ENCODE measurements around the gene FBL.
"Not testable (repeated sequence)": the region's sequence is repeated elsewhere in the genome, so short reads cannot be mapped to it uniquely, and the experiment has no call there.

FBL gene

GRCh38 chr19:39824143-39825092 lies 21.8 kb downstream of the FBL start:
- DNase-seq (ENCODE audit: low read depth) = no peak

- no peak for DNase-seq (ENCODE audit: low read depth)
These were observed 22.5 kb downstream of the FBL start for GRCh38 chr19:39823686-39824085.

- no peak for DNase-seq (ENCODE audit: low read depth)
These were observed 25.5 kb downstream of the FBL start for GRCh38 chr19:39820696-39821095.

GRCh38 chr19:39819786-39820185 lies 26.4 kb downstream of the FBL start:
- DNase-seq (ENCODE audit: low read depth) = no peak

- DNase-seq (ENCODE audit: low read depth) = no peak
These were observed 27.5 kb downstream of the FBL start for GRCh38 chr19:39818626-39819097.

- no peak for DNase-seq (ENCODE audit: low read depth)
These were observed 28.2 kb downstream of the FBL start for GRCh38 chr19:39817888-39818561.

GRCh38 chr19:39816287-39817048 lies 29.7 kb downstream of the FBL start:
- no peak for DNase-seq (ENCODE audit: low read depth)

GRCh38 chr19:39814595-39814994 lies 31.6 kb downstream of the FBL start:
- DNase-seq (ENCODE audit: low read depth) = peak; percentile 23

- DNase-seq (ENCODE audit: low read depth) = not testable (repeated sequence)
These were observed 32.1 kb downstream of the FBL start for GRCh38 chr19:39814111-39814510.

- no peak for DNase-seq (ENCODE audit: low read depth)
These were observed 32.8 kb downstream of the FBL start for GRCh38 chr19:39813264-39813993.

- no peak for DNase-seq (ENCODE audit: low read depth)
These were observed 35.1 kb downstream of the FBL start for GRCh38 chr19:39811064-39811463.

GRCh38 chr19:39810424-39810823 lies 35.8 kb downstream of the FBL start:
- no peak for DNase-seq (ENCODE audit: low read depth)

- DNase-seq (ENCODE audit: low read depth) = no peak
These were observed 36.8 kb downstream of the FBL start for GRCh38 chr19:39809368-39809767.

- not testable (repeated sequence) for DNase-seq (ENCODE audit: low read depth)
These were observed 37.5 kb downstream of the FBL start for GRCh38 chr19:39808688-39809087.

GRCh38 chr19:39807846-39808364 lies 38.3 kb downstream of the FBL start:
- DNase-seq (ENCODE audit: low read depth) = no peak

- DNase-seq (ENCODE audit: low read depth) = no peak
These were observed 41.1 kb downstream of the FBL start for GRCh38 chr19:39805104-39805503.

GRCh38 chr19:39802958-39803357 lies 43.2 kb downstream of the FBL start:
- DNase-seq (ENCODE audit: low read depth) = no peak

GRCh38 chr19:39797083-39797482 lies 49.1 kb downstream of the FBL start:
- DNase-seq (ENCODE audit: low read depth) = no peak

- DNase-seq (ENCODE audit: low read depth) = no peak
These were observed 50.1 kb downstream of the FBL start for GRCh38 chr19:39796000-39796498.

- DNase-seq (ENCODE audit: low read depth) = no peak
These were observed 51.2 kb downstream of the FBL start for GRCh38 chr19:39795001-39795400.

GRCh38 chr19:39792999-39793546 lies 53.1 kb downstream of the FBL start:
- peak; percentile 76 for DNase-seq (ENCODE audit: low read depth)
